Myocyte (in vitro differentiated cells): ENCODE data around the gene ERN1. TPM values are rescaled to one million over a fixed set of nuclear protein-coding genes. Genes with fewer than 3 reads are reported as not detected.

Experiments used
- DNase-seq: peaks from one replicate; pipeline ENCODE4 v3.0.0-alpha.2; 2012; ENCODE audit warnings: low read depth
- total RNA-seq: library from RNA; depleted of rRNA; stranded (reverse); fragments of >200 nt; gene quantifications from 2 replicates; pipeline ENCODE4 v1.2.3, GENCODE V29; 2014

Gene ERN1
- total RNA-seq, 1 donor from 2014 or later: 4.0 TPM

- no peak for DNase-seq
These were observed 136.5 kb downstream of the ERN1 start for GRCh38 chr17:63993368-63993985.

- DNase-seq: no peak
These were observed 138.3 kb downstream of the ERN1 start for GRCh38 chr17:63991611-63992010.

GRCh38 chr17:63989622-63990345 lies 140.2 kb downstream of the ERN1 start:
- DNase-seq: no peak

Other genes with a start within 250 kb of the ERN1 start
- gene GH2, start 248.2 kb downstream of the ERN1 start, total RNA-seq: not detected in 2 replicates
- gene CSH1, start 233.6 kb downstream of the ERN1 start, total RNA-seq: not detected in 2 replicates
- gene CSHL1, start 218.9 kb downstream of the ERN1 start, total RNA-seq: not detected in 2 replicates
- not detected in 2 replicates for gene GH1, start 211.3 kb downstream of the ERN1 start, total RNA-seq
- gene CD79B, start 197.8 kb downstream of the ERN1 start, total RNA-seq: 0.99 and 4.8 TPM in 2 replicates
- 99.4 and 105 TPM in 2 replicates for gene SCN4A, start 157.2 kb downstream of the ERN1 start, total RNA-seq
- 0.08 and 0.26 TPM in 2 replicates for gene PRR29, start 131.8 kb downstream of the ERN1 start, total RNA-seq
- 1.2 and 2.0 TPM in 2 replicates for gene ICAM2, start 109.5 kb downstream of the ERN1 start, total RNA-seq
- 77.4 and 90.2 TPM in 2 replicates for gene TEX2, start 133.1 kb upstream of the ERN1 start, total RNA-seq